Measurements from ENCODE around the gene BCAS3.

DNA sequence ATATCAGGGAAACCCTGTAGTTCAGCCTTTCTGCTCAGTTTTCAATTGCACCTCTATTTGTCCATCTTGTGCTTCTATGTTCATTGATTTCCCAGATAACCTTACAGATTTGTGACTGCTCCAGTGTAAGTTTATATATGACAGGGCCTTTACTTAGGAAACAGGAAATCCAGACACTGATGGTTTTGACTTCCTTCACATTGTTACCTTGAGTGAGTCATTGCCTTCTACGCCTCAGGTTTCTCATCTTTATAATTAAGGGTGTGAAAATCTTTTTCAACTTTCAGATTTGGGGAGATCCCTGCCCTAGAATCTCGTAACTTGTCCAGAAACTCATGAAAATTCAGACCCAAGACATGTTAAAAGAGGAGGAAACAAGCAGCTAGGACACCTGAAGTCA is 379.6 kb downstream of the BCAS3 start:
- TF ChIP-seq JUND (IDR thresholded peaks at IDR 0.05) (no peak), SP1 (IDR thresholded peaks at IDR 0.05) (no peak)
- TF ChIP-seq, protein P1, sequence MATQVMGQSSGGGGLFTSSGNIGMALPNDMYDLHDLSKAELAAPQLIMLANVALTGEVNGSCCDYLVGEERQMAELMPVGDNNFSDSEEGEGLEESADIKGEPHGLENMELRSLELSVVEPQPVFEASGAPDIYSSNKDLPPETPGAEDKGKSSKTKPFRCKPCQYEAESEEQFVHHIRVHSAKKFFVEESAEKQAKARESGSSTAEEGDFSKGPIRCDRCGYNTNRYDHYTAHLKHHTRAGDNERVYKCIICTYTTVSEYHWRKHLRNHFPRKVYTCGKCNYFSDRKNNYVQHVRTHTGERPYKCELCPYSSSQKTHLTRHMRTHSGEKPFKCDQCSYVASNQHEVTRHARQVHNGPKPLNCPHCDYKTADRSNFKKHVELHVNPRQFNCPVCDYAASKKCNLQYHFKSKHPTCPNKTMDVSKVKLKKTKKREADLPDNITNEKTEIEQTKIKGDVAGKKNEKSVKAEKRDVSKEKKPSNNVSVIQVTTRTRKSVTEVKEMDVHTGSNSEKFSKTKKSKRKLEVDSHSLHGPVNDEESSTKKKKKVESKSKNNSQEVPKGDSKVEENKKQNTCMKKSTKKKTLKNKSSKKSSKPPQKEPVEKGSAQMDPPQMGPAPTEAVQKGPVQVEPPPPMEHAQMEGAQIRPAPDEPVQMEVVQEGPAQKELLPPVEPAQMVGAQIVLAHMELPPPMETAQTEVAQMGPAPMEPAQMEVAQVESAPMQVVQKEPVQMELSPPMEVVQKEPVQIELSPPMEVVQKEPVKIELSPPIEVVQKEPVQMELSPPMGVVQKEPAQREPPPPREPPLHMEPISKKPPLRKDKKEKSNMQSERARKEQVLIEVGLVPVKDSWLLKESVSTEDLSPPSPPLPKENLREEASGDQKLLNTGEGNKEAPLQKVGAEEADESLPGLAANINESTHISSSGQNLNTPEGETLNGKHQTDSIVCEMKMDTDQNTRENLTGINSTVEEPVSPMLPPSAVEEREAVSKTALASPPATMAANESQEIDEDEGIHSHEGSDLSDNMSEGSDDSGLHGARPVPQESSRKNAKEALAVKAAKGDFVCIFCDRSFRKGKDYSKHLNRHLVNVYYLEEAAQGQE (IDR thresholded peaks at IDR 0.05) = no peak
- TF ChIP-seq, protein P2, sequence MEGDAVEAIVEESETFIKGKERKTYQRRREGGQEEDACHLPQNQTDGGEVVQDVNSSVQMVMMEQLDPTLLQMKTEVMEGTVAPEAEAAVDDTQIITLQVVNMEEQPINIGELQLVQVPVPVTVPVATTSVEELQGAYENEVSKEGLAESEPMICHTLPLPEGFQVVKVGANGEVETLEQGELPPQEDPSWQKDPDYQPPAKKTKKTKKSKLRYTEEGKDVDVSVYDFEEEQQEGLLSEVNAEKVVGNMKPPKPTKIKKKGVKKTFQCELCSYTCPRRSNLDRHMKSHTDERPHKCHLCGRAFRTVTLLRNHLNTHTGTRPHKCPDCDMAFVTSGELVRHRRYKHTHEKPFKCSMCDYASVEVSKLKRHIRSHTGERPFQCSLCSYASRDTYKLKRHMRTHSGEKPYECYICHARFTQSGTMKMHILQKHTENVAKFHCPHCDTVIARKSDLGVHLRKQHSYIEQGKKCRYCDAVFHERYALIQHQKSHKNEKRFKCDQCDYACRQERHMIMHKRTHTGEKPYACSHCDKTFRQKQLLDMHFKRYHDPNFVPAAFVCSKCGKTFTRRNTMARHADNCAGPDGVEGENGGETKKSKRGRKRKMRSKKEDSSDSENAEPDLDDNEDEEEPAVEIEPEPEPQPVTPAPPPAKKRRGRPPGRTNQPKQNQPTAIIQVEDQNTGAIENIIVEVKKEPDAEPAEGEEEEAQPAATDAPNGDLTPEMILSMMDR (IDR thresholded peaks at IDR 0.05; ENCODE audit: low read depth, low read length, missing input control) = no peak
- TF ChIP-seq, protein P3, sequence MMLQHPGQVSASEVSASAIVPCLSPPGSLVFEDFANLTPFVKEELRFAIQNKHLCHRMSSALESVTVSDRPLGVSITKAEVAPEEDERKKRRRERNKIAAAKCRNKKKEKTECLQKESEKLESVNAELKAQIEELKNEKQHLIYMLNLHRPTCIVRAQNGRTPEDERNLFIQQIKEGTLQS (IDR thresholded peaks at IDR 0.05) = no peak
- TF ChIP-seq, protein P4, sequence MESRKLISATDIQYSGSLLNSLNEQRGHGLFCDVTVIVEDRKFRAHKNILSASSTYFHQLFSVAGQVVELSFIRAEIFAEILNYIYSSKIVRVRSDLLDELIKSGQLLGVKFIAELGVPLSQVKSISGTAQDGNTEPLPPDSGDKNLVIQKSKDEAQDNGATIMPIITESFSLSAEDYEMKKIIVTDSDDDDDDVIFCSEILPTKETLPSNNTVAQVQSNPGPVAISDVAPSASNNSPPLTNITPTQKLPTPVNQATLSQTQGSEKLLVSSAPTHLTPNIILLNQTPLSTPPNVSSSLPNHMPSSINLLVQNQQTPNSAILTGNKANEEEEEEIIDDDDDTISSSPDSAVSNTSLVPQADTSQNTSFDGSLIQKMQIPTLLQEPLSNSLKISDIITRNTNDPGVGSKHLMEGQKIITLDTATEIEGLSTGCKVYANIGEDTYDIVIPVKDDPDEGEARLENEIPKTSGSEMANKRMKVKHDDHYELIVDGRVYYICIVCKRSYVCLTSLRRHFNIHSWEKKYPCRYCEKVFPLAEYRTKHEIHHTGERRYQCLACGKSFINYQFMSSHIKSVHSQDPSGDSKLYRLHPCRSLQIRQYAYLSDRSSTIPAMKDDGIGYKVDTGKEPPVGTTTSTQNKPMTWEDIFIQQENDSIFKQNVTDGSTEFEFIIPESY (IDR thresholded peaks at IDR 0.05) = no peak
